ENCODE measurements around the gene HSPA6.
"Not testable (repeated sequence)": the region's sequence is repeated elsewhere in the genome, so short reads cannot be mapped to it uniquely, and the experiment has no call there.

HSPA6 gene

GRCh38 chr1:161563522-161563921, 39.2 kb downstream of the HSPA6 start:
- not testable (repeated sequence) for DNase-seq

GRCh38 chr1:161566602-161566960, 42.2 kb downstream of the HSPA6 start:
- not testable (repeated sequence) for DNase-seq

GRCh38 chr1:161571703-161572102, 47.4 kb downstream of the HSPA6 start:
- not testable (repeated sequence) for DNase-seq

Data from NCI-H510A treated with DMSO at 0.1 percent for 48 hours (cell line).